ENCODE measurements around the gene XRRA1. TPM values are rescaled to one million over a fixed set of nuclear protein-coding genes. Genes with fewer than 3 reads are reported as not detected.

XRRA1 gene
- total RNA-seq, 1 experiment from 2014 or later: 34.1 TPM

GRCh38 chr11:74818283-74818946 is 130.5 kb downstream of the XRRA1 start:
- H3K36me3 ChIP-seq (ENCODE audit: control insufficient read depth, insufficient read depth, low read length): peaks cover 2% of the 10 kb centered on the region; the same call in 1 of the 2 replicates
- H3K27me3 ChIP-seq (ENCODE audit: control insufficient read depth, insufficient read depth, low read length): no peaks in the 10 kb centered on the region
- BruUV-seq (replicated peaks): TSS peak; percentile 29
- no peaks in the 10 kb centered on the region; the same call in 1 of the 2 replicates for H3K9me3 ChIP-seq (ENCODE audit: control insufficient read depth, insufficient read depth, low read depth, low read length)
- DNase-seq (ENCODE audit: low read depth, low spot score) (no peak), ATAC-seq (no peak)
- ChIA-PET POLR2A (interaction anchor here (0.6 kb wide), 1 partner anchor 888 kb away, joined by 4 read pairs; no protein-coding TSS in a partner anchor), CTCF (interaction anchor here (0.7 kb wide), 1 partner anchor 1735 kb away, joined by 4 read pairs; no protein-coding TSS in a partner anchor)
- H3K4me1 ChIP-seq (ENCODE audit: control insufficient read depth, insufficient read depth, low read length): 0 out of 2 replicates have a peak, but pooled peaks cover 2% of the 10 kb centered on the region
- H3K4me3 ChIP-seq (ENCODE audit: low read depth in 2 of 2, low read length in 2 of 2): no peak overlapping the region
- in situ Hi-C loops (cut with HindIII; ENCODE audit: low pct_unique_long_range_greater_than_20kb, low sequenced_read_pairs) (no loop called here), intact Hi-C loops (cut with micrococcal nuclease; ENCODE audit: unreplicated experiment) (no loop called here)
- no peak for TF ChIP-seq SIN3A (IDR thresholded peaks at IDR 0.05; ENCODE audit: borderline replicate concordance, insufficient read depth, low read depth, low read length)
- TF ChIP-seq POLR2AphosphoS5 (IDR thresholded peaks at IDR 0.05; ENCODE audit: low read depth, low read length): no peak
- no peak for TF ChIP-seq REST (IDR thresholded peaks at IDR 0.05; ENCODE audit: insufficient read depth in 1 of 2, low read depth in 2 of 2, low read length in 1 of 2)
- no peak for TF ChIP-seq CTCF (IDR thresholded peaks at IDR 0.05)
- no peak for TF ChIP-seq TCF7L2 (IDR thresholded peaks at IDR 0.05; ENCODE audit: low read depth, low read length)
- no peak overlapping the region for H3K27ac ChIP-seq (ENCODE audit: low read length)

- Histone ChIP-seq H3K9me3 (ENCODE audit: control insufficient read depth, insufficient read depth, low read depth, low read length) (no peaks in the 10 kb centered on the region), H3K27me3 (ENCODE audit: control insufficient read depth, insufficient read depth, low read length) (no peaks in the 10 kb centered on the region), H3K4me1 (ENCODE audit: control insufficient read depth, insufficient read depth, low read length) (0 out of 2 replicates have a peak, but pooled peaks cover 2% of the 10 kb centered on the region), H3K4me3 (ENCODE audit: low read depth in 2 of 2, low read length in 2 of 2) (no peak overlapping the region), H3K27ac (ENCODE audit: low read length) (no peak overlapping the region), H3K36me3 (ENCODE audit: control insufficient read depth, insufficient read depth, low read length) (0 out of 2 replicates have a peak, but pooled peaks cover 2% of the 10 kb centered on the region)
- in situ Hi-C loops (cut with HindIII; ENCODE audit: low pct_unique_long_range_greater_than_20kb, low sequenced_read_pairs) (no loop called here), intact Hi-C loops (cut with micrococcal nuclease; ENCODE audit: unreplicated experiment) (no loop called here)
- ATAC-seq (no peak), DNase-seq (ENCODE audit: low read depth, low spot score) (no peak)
- ChIA-PET CTCF (no interaction called here), POLR2A (no interaction called here)
- TF ChIP-seq TCF7L2 (IDR thresholded peaks at IDR 0.05; ENCODE audit: low read depth, low read length) (no peak), CTCF (IDR thresholded peaks at IDR 0.05) (no peak), REST (IDR thresholded peaks at IDR 0.05; ENCODE audit: insufficient read depth in 1 of 2, low read depth in 2 of 2, low read length in 1 of 2) (no peak), SIN3A (IDR thresholded peaks at IDR 0.05; ENCODE audit: borderline replicate concordance, insufficient read depth, low read depth, low read length) (no peak), POLR2AphosphoS5 (IDR thresholded peaks at IDR 0.05; ENCODE audit: low read depth, low read length) (no peak)
- BruUV-seq (replicated peaks): no TSS peak
Observed at GRCh38 chr11:74816664-74817063, 132.2 kb downstream of the XRRA1 start.
